Measurements from ENCODE around the gene ITPR3. TPM values are rescaled to one million over a fixed set of nuclear protein-coding genes. Genes with fewer than 3 reads are reported as not detected.

The ITPR3 gene
- total and polyA plus RNA-seq, 2 of the 13 experiments (the other 11 are each of a cell fraction or from before 2014, with no cell fraction given): 3.8 to 21.4 TPM

GRCh38 chr6:33708516-33709204 lies 87.5 kb downstream of the ITPR3 start (continued):
- TF ChIP-seq POGK (CRISPR knock-in tag; conservative IDR thresholded peaks at IDR 0.05) (no peak), ZNF260 (CRISPR knock-in tag; IDR thresholded peaks at IDR 0.05; ENCODE audit: borderline replicate concordance, low read depth) (no peak), PHF20 (CRISPR knock-in tag; IDR thresholded peaks at IDR 0.05) (no peak), ZFP37 (CRISPR knock-in tag; IDR thresholded peaks at IDR 0.05; ENCODE audit: borderline replicate concordance) (no peak)

GRCh38 chr6:33709605-33710295 lies 88.6 kb downstream of the ITPR3 start:
- Histone ChIP-seq H3K27me3 (ENCODE audit: control insufficient read depth in 1 of 2, insufficient read depth in 2 of 2, low read length in 2 of 2) (no peaks in the 10 kb centered on the region; a peak in 1 of 5 replicates), H3K4me1 (ENCODE audit: insufficient read depth, low read length) (peaks cover 61% of the 10 kb centered on the region), H2AFZ (ENCODE audit: low read length) (no peak overlapping the region), H3K79me2 (ENCODE audit: insufficient read depth, low read length) (peaks cover 17% of the 10 kb centered on the region), H3K9me3 (ENCODE audit: low read length) (no peaks in the 10 kb centered on the region), H3K9ac (ENCODE audit: insufficient read depth, low read depth, low read length) (no peak overlapping the region), H4K20me1 (ENCODE audit: insufficient read depth, low read length) (no peaks in the 10 kb centered on the region; the same call in 1 of the 2 replicates), H3K4me3 (replicated peaks in 1 of 3; ENCODE audit: insufficient read depth in 1 of 3, low read depth in 2 of 3, low read length in 3 of 3) (no peak overlapping the region), H3K27ac (ENCODE audit: extremely low read length, insufficient read depth, low read length) (no peak overlapping the region), H3K4me2 (ENCODE audit: low read depth, low read length) (peak overlapping the region; percentile 85), H3K36me3 (replicated peaks in 1 of 2; ENCODE audit: control insufficient read depth in 1 of 2, insufficient read depth in 2 of 2, low read length in 2 of 2) (peaks cover 3 to 23% of the 10 kb centered on the region in 2 experiments; a peak in 4 of 5 replicates)
- BruUV-seq (replicated peaks): no TSS peak
- CTCF ChIA-PET (ENCODE audit: low intra/inter-chr PET ratio, low total read pairs): no interaction called here
- 99% methylated on average over 10 of the region's 10 CpGs for WGBS (ENCODE audit: low lambda C conversion rate)
- in situ Hi-C loops (cut with HindIII; ENCODE audit: extremely low pct_ligation_motif_present, low pct_unique_long_range_greater_than_20kb): loop anchor here (5.0 kb wide), 1 partner anchor 53 kb away; no protein-coding TSS in a partner anchor
- no peak for TF ChIP-seq ZNF331 (CRISPR knock-in tag; IDR thresholded peaks at IDR 0.05)
- 0 out of 2 replicates have a peak, but pooled peaks have one; percentile 10 for TF ChIP-seq ETV5 (CRISPR knock-in tag; IDR thresholded peaks at IDR 0.05; ENCODE audit: borderline replicate concordance)
- FAIRE-seq (no peak), ATAC-seq (no peak), DNase-seq (ENCODE audit: low spot score) (no peak)
- POLR2A ChIA-PET: interaction anchor here (1.0 to 2.6 kb wide), 4 partner anchors 30 to 88 kb away, joined by 3 to 34 read pairs (median 26); partner anchors contain the start of genes IP6K3 and ITPR3
- intact Hi-C loops (cut with micrococcal nuclease; ENCODE audit: unreplicated experiment): loop anchor here (10.0 kb wide), 1 partner anchor 75 kb away; no protein-coding TSS in a partner anchor

Measured in HepG2 (cell line).